ENCODE measurements around the gene DCLK2. TPM values are rescaled to one million over a fixed set of nuclear protein-coding genes. Genes with fewer than 3 reads are reported as not detected.

DCLK2 gene
- total and polyA plus RNA-seq, 7 experiments from 2014 or later: 0.06 to 0.56 (median 0.11) TPM; not detected in 4

DNA sequence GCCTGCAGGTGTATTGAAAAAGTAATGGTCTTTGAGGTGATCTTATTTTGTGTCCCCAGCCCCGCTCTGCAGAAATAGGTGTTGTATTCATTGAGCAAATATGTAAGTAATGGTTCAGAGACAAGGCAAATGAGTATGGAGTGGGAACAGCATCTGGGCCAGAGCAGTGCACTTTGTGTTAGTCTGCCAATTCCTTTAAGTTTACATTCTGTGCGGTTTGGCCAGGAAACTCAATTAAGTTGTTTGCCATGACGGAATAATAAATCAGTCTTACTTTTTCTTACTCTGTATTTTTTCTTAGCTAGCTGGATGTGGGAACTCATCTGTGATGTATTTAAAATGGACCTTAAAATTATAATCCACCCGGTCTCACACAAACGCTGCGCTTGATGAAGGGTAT lies 12.6 kb downstream of the DCLK2 start:
- no peaks in the 10 kb centered on the region for H3K4me1 ChIP-seq (ENCODE audit: control insufficient read depth in 2 of 2, insufficient read depth in 2 of 2, low read length in 2 of 2)
- H3K27me3 Mint-ChIP-seq: peaks cover 3 to 30% (median 11%) of the 10 kb centered on the region in 5 donors
- CTCF ChIA-PET: no interaction called here
- H3K9me3 ChIP-seq (ENCODE audit: control insufficient read depth in 2 of 3, low read length in 3 of 3): no peaks in the 10 kb centered on the region
- no peak overlapping the region for H3K27ac Mint-ChIP-seq
- no peak overlapping the region for H3K4me3 Mint-ChIP-seq
- H3K36me3 Mint-ChIP-seq: no peaks in the 10 kb centered on the region
- POLR2A ChIA-PET: no interaction called here
- no peaks in the 10 kb centered on the region for H3K27me3 ChIP-seq (ENCODE audit: control insufficient read depth in 2 of 2, insufficient read depth in 2 of 2, low read length in 2 of 2)
- H3K36me3 ChIP-seq (ENCODE audit: control insufficient read depth in 2 of 3, insufficient read depth in 3 of 3, low read length in 3 of 3): no peaks in the 10 kb centered on the region
- DNase-seq: no peak
- no peak for ATAC-seq
- H3K9me3 Mint-ChIP-seq: peaks cover 0 to 9% (median 2%) of the 10 kb centered on the region in 11 donors
- no peaks in the 10 kb centered on the region for H3K4me1 Mint-ChIP-seq
- H3K27ac ChIP-seq (ENCODE audit: low read depth, low read length): no peak overlapping the region
- H3K4me3 ChIP-seq (ENCODE audit: low read length): no peak overlapping the region
- intact Hi-C loops (cut with micrococcal nuclease): no loop called here

DNA sequence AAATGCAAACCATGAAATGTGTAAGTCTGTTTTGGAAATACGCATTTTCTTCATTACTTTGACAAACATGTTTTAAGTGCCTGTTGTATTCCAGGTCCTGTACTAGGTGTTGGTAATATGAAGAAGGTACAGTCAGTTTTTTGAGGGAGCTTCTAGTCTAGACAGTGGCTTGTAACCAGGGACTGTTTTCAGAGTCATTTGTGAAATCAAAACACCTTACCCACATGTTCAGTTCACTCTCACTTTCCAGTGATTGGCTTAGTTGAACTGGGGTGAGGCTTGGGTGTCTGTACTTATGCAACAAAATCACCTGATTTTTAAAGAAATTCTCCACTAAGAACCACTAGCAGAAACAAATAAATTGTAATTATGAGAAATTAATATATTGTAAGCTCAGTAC lies 16.4 kb downstream of the DCLK2 start:
- H3K27me3 Mint-ChIP-seq: peaks cover 3 to 16% (median 6%) of the 10 kb centered on the region in 5 donors
- H3K27ac Mint-ChIP-seq: no peak overlapping the region
- Histone ChIP-seq H3K36me3 (ENCODE audit: control insufficient read depth in 2 of 3, insufficient read depth in 3 of 3, low read length in 3 of 3) (no peaks in the 10 kb centered on the region), H3K27ac (ENCODE audit: low read depth, low read length) (no peak overlapping the region), H3K27me3 (ENCODE audit: control insufficient read depth in 2 of 2, insufficient read depth in 2 of 2, low read length in 2 of 2) (no peaks in the 10 kb centered on the region), H3K9me3 (ENCODE audit: control insufficient read depth in 2 of 3, low read length in 3 of 3) (no peaks in the 10 kb centered on the region), H3K4me3 (ENCODE audit: low read length) (no peak overlapping the region), H3K4me1 (ENCODE audit: control insufficient read depth in 2 of 2, insufficient read depth in 2 of 2, low read length in 2 of 2) (no peaks in the 10 kb centered on the region)
- ChIA-PET POLR2A (no interaction called here), CTCF (no interaction called here)
- H3K4me3 Mint-ChIP-seq: no peak overlapping the region
- peaks cover 0 to 4% (median 0%) of the 10 kb centered on the region in 11 donors for H3K9me3 Mint-ChIP-seq
- DNase-seq (no peak), ATAC-seq (no peak)
- intact Hi-C loops (cut with micrococcal nuclease): no loop called here
- H3K4me1 Mint-ChIP-seq: no peaks in the 10 kb centered on the region
- H3K36me3 Mint-ChIP-seq: no peaks in the 10 kb centered on the region

DNA sequence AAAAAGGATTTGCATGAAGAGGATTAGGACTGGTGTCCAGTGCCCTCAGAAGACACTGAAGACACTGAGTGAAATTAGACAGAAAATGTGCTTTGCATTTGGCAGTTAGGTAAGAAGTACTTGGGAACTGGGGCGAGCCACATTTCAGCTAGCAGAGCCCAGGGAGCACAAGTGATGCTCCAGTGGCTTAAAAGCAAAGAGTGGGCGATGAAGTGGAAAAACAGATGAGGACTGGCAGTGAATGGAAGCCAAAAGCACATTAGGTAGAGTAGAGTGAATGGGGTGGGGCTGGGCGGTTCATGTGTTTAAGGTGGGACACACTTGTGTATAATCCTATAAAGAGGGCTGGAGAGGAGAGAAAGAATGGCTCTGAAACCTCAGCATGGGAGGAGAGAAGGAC lies 18.4 kb downstream of the DCLK2 start:
- no peaks in the 10 kb centered on the region for H3K9me3 ChIP-seq (ENCODE audit: control insufficient read depth in 2 of 3, low read length in 3 of 3)
- H3K27me3 Mint-ChIP-seq: peaks cover 0 to 11% (median 5%) of the 10 kb centered on the region in 5 donors
- H3K9me3 Mint-ChIP-seq: peaks cover 0 to 4% (median 0%) of the 10 kb centered on the region in 11 donors
- H3K4me1 ChIP-seq (ENCODE audit: control insufficient read depth in 2 of 2, insufficient read depth in 2 of 2, low read length in 2 of 2): no peaks in the 10 kb centered on the region
- no peak for DNase-seq
- POLR2A ChIA-PET: no interaction called here
- H3K27ac Mint-ChIP-seq: no peak overlapping the region
- no peaks in the 10 kb centered on the region for H3K4me1 Mint-ChIP-seq
- H3K36me3 Mint-ChIP-seq: no peaks in the 10 kb centered on the region
- CTCF ChIA-PET: no interaction called here
- H3K27me3 ChIP-seq (ENCODE audit: control insufficient read depth in 2 of 2, insufficient read depth in 2 of 2, low read length in 2 of 2): no peaks in the 10 kb centered on the region
- H3K27ac ChIP-seq (ENCODE audit: low read depth, low read length): no peak overlapping the region
- H3K4me3 ChIP-seq (ENCODE audit: low read length): no peak overlapping the region
- no peak overlapping the region for H3K4me3 Mint-ChIP-seq
- no peaks in the 10 kb centered on the region for H3K36me3 ChIP-seq (ENCODE audit: control insufficient read depth in 2 of 3, insufficient read depth in 3 of 3, low read length in 3 of 3)
- intact Hi-C loops (cut with micrococcal nuclease): no loop called here
- no peak for ATAC-seq

- CTCF ChIA-PET: no interaction called here
- DNase-seq (no peak), ATAC-seq (no peak)
- H3K4me3 ChIP-seq (ENCODE audit: low read length): no peak overlapping the region
- Mint-ChIP-seq H3K27me3 (peaks cover 5 to 10% (median 6%) of the 10 kb centered on the region in 5 donors), H3K4me1 (no peaks in the 10 kb centered on the region), H3K27ac (no peak overlapping the region), H3K4me3 (no peak overlapping the region), H3K36me3 (no peaks in the 10 kb centered on the region), H3K9me3 (peaks cover 0 to 2% (median 0%) of the 10 kb centered on the region in 11 donors)
- H3K27me3 ChIP-seq (ENCODE audit: control insufficient read depth in 2 of 2, insufficient read depth in 2 of 2, low read length in 2 of 2): no peaks in the 10 kb centered on the region
- intact Hi-C loops (cut with micrococcal nuclease): no loop called here
- no peaks in the 10 kb centered on the region for H3K36me3 ChIP-seq (ENCODE audit: control insufficient read depth in 2 of 3, insufficient read depth in 3 of 3, low read length in 3 of 3)
- no peak overlapping the region for H3K27ac ChIP-seq (ENCODE audit: low read depth, low read length)
- POLR2A ChIA-PET: no interaction called here
- H3K9me3 ChIP-seq (ENCODE audit: control insufficient read depth in 2 of 3, low read length in 3 of 3): no peaks in the 10 kb centered on the region
- H3K4me1 ChIP-seq (ENCODE audit: control insufficient read depth in 2 of 2, insufficient read depth in 2 of 2, low read length in 2 of 2): no peaks in the 10 kb centered on the region
Observed at GRCh38 chr4:150098214-150098613, 20.0 kb downstream of the DCLK2 start.

DNA sequence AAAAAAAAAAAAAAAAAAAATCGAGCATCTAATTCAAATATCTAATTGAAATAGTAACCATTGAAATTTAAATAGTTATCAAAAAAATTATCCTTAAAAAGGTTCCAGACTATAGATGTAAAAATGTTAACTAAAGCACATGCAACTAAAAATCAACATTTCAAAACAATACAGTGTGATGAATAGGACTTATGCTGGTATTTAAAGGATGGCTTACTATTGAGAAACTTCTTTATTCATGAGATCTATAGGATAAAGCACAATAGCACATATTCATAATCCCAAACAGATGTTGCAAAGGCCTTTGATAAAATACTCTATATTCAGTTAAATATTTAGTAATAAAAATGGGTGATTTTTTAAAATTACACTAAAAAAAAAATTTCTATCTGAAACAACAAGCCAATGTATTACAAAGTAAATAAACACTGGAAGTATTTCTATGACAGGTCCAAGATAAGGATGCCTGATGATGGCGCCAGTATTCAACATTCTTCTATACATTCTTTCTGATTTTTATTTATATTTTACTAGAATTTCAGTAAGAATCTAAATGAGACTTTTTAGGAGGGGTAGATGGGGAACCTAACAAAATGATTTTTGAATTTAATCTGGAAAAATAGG lies 26.3 kb downstream of the DCLK2 start:
- H3K36me3 Mint-ChIP-seq: peaks cover 0 to 4% (median 0%) of the 10 kb centered on the region in 5 donors
- Histone ChIP-seq H3K9me3 (ENCODE audit: control insufficient read depth in 2 of 3, low read length in 3 of 3) (no peaks in the 10 kb centered on the region), H3K27ac (ENCODE audit: low read depth, low read length) (no peak overlapping the region), H3K27me3 (ENCODE audit: control insufficient read depth in 2 of 2, insufficient read depth in 2 of 2, low read length in 2 of 2) (no peaks in the 10 kb centered on the region), H3K4me3 (ENCODE audit: low read length) (no peak overlapping the region), H3K4me1 (ENCODE audit: control insufficient read depth in 2 of 2, insufficient read depth in 2 of 2, low read length in 2 of 2) (no peaks in the 10 kb centered on the region), H3K36me3 (ENCODE audit: control insufficient read depth in 2 of 3, insufficient read depth in 3 of 3, low read length in 3 of 3) (no peaks in the 10 kb centered on the region)
- POLR2A ChIA-PET: no interaction called here
- H3K27me3 Mint-ChIP-seq: peaks cover 5 to 15% (median 11%) of the 10 kb centered on the region in 5 donors
- DNase-seq (no peak), ATAC-seq (no peak)
- H3K9me3 Mint-ChIP-seq: no peaks in the 10 kb centered on the region
- H3K4me1 Mint-ChIP-seq: no peaks in the 10 kb centered on the region
- intact Hi-C loops (cut with micrococcal nuclease): no loop called here
- H3K4me3 Mint-ChIP-seq: no peak overlapping the region
- no peak overlapping the region for H3K27ac Mint-ChIP-seq
- CTCF ChIA-PET: no interaction called here

DNA sequence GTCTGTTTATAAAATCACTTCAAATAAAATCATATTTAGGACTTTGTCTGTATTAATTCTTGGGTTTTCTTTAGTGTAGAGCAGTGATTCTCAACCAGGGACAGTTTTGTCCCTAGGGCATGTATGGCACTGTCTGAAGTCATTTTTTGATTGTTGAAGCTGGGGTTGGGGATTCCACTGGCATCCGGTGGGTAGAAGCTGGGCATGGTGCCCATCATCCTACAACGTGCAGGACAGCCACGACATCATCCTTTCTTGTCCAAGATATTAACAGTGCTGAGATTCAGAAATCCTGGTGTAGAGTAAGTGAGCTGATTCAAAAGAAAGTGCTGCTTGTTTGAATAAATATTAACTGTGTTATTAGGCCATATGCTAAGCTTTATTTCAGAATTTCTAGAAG lies 28.6 kb downstream of the DCLK2 start:
- intact Hi-C loops (cut with micrococcal nuclease): no loop called here
- POLR2A ChIA-PET: no interaction called here
- Mint-ChIP-seq H3K27ac (no peak overlapping the region), H3K4me3 (no peak overlapping the region), H3K9me3 (peaks cover 0 to 5% (median 0%) of the 10 kb centered on the region in 11 donors), H3K4me1 (no peaks in the 10 kb centered on the region), H3K27me3 (peaks cover 5 to 15% (median 11%) of the 10 kb centered on the region in 5 donors), H3K36me3 (peaks cover 0 to 4% (median 0%) of the 10 kb centered on the region in 5 donors)
- Histone ChIP-seq H3K4me3 (ENCODE audit: low read length) (no peak overlapping the region), H3K27ac (ENCODE audit: low read depth, low read length) (no peak overlapping the region), H3K4me1 (ENCODE audit: control insufficient read depth in 2 of 2, insufficient read depth in 2 of 2, low read length in 2 of 2) (no peaks in the 10 kb centered on the region), H3K9me3 (ENCODE audit: control insufficient read depth in 2 of 3, low read length in 3 of 3) (no peaks in the 10 kb centered on the region), H3K27me3 (ENCODE audit: control insufficient read depth in 2 of 2, insufficient read depth in 2 of 2, low read length in 2 of 2) (no peaks in the 10 kb centered on the region), H3K36me3 (ENCODE audit: control insufficient read depth in 2 of 3, insufficient read depth in 3 of 3, low read length in 3 of 3) (no peaks in the 10 kb centered on the region)
- CTCF ChIA-PET: no interaction called here
- DNase-seq (no peak), ATAC-seq (no peak)

DNA sequence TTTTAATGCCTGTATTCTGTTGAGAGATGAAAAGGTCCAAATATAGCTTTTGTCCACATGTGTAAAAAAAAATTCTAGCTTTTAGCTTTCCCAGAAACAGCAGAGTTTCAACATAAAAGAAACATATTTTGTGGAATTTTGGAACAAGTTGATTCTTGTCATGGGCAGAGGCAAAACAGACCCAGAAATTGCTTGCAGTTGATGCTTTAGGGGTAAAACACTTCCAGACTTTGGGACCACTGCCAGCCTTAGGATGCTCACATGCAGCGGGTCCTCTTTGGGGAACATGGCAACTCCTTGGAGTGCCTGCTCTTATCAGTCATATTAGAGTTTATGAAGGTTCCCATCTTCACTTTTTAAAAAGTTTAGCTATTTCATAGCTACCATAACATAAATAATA lies 30.4 kb downstream of the DCLK2 start:
- Histone ChIP-seq H3K4me3 (ENCODE audit: low read length) (no peak overlapping the region), H3K9me3 (ENCODE audit: control insufficient read depth in 2 of 3, low read length in 3 of 3) (no peaks in the 10 kb centered on the region), H3K27me3 (ENCODE audit: control insufficient read depth in 2 of 2, insufficient read depth in 2 of 2, low read length in 2 of 2) (no peaks in the 10 kb centered on the region), H3K4me1 (ENCODE audit: control insufficient read depth in 2 of 2, insufficient read depth in 2 of 2, low read length in 2 of 2) (no peaks in the 10 kb centered on the region), H3K27ac (ENCODE audit: low read depth, low read length) (no peak overlapping the region), H3K36me3 (ENCODE audit: control insufficient read depth in 2 of 3, insufficient read depth in 3 of 3, low read length in 3 of 3) (no peaks in the 10 kb centered on the region)
- Mint-ChIP-seq H3K27me3 (peaks cover 0 to 9% (median 4%) of the 10 kb centered on the region in 5 donors), H3K27ac (no peak overlapping the region), H3K4me1 (no peaks in the 10 kb centered on the region), H3K4me3 (no peak overlapping the region), H3K36me3 (peaks cover 0 to 3% (median 0%) of the 10 kb centered on the region in 5 donors), H3K9me3 (peaks cover 0 to 13% (median 0%) of the 10 kb centered on the region in 11 donors)
- ATAC-seq (no peak), DNase-seq (no peak)
- ChIA-PET POLR2A (no interaction called here), CTCF (no interaction called here)
- intact Hi-C loops (cut with micrococcal nuclease): no loop called here
